ENCODE measurements around the gene NSRP1.

DNA sequence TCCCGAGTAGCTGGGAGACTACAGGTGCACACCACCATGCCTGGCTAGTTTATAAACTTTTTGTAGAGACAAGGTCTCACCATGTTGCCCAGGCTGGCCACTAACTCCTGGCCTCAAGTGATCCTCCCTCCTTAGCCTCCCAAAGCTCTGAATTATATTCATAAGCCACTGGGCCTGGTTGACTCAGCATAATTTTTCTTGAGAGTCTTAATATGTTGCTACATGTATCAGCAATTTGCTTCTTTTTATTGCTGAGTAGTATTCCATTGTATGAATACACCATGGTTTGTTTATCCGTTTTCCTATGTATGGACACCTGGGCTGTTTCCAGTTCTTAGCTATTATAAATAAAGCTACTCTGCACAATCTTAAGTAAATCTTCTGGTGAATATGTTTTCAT, 42.4 kb upstream of the NSRP1 start:
- TF ChIP-seq POLR2A (IDR thresholded peaks at IDR 0.05) = no peak
- TF ChIP-seq, protein P1, sequence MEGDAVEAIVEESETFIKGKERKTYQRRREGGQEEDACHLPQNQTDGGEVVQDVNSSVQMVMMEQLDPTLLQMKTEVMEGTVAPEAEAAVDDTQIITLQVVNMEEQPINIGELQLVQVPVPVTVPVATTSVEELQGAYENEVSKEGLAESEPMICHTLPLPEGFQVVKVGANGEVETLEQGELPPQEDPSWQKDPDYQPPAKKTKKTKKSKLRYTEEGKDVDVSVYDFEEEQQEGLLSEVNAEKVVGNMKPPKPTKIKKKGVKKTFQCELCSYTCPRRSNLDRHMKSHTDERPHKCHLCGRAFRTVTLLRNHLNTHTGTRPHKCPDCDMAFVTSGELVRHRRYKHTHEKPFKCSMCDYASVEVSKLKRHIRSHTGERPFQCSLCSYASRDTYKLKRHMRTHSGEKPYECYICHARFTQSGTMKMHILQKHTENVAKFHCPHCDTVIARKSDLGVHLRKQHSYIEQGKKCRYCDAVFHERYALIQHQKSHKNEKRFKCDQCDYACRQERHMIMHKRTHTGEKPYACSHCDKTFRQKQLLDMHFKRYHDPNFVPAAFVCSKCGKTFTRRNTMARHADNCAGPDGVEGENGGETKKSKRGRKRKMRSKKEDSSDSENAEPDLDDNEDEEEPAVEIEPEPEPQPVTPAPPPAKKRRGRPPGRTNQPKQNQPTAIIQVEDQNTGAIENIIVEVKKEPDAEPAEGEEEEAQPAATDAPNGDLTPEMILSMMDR (IDR thresholded peaks at IDR 0.05) = no peak
